HG02840 (cell line): ENCODE measurements around the gene NOP56.

Source experiments
- ATAC-seq: cut with Tn5 transposase; IDR thresholded peaks from one replicate; pipeline ENCODE4 v1.9.1; 2021; ENCODE audit warnings: mild to moderate bottlenecking, moderate library complexity, moderate number of reproducible peaks; ENCODE audit not compliant: unreplicated experiment, low FRiP score

The NOP56 gene, protein sequence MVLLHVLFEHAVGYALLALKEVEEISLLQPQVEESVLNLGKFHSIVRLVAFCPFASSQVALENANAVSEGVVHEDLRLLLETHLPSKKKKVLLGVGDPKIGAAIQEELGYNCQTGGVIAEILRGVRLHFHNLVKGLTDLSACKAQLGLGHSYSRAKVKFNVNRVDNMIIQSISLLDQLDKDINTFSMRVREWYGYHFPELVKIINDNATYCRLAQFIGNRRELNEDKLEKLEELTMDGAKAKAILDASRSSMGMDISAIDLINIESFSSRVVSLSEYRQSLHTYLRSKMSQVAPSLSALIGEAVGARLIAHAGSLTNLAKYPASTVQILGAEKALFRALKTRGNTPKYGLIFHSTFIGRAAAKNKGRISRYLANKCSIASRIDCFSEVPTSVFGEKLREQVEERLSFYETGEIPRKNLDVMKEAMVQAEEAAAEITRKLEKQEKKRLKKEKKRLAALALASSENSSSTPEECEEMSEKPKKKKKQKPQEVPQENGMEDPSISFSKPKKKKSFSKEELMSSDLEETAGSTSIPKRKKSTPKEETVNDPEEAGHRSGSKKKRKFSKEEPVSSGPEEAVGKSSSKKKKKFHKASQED

GRCh38 chr20:2651772-2652723 is at the start of gene NOP56:
Gene NOP56 (plus strand): TSS chr20:2652632. CDS start chr20:2652661, 29 bp downstream.
- peak; percentile 71 for ATAC-seq

DNA sequence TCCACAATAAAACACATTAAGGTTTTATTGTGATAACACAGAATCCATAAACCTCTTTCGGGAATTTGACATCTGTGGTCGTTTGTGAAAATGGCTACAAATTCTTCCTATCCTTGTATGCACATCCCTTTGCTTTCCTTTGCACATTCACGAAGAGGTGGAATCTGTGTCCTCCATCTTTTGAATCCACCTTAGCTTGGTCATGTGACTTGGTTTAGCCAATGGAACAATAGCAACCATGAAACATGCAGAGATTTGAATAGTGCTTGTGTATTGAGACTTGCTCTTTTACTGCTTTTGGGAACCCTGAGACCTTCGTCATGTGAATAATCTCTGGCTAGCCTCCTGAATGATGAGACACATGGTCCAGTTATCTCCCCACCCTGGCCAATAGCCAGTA is 49.7 kb upstream of the NOP56 start:
- ATAC-seq: no peak

GRCh38 chr20:2603816-2604505 is 48.5 kb upstream of the NOP56 start:
- no peak for ATAC-seq

DNA sequence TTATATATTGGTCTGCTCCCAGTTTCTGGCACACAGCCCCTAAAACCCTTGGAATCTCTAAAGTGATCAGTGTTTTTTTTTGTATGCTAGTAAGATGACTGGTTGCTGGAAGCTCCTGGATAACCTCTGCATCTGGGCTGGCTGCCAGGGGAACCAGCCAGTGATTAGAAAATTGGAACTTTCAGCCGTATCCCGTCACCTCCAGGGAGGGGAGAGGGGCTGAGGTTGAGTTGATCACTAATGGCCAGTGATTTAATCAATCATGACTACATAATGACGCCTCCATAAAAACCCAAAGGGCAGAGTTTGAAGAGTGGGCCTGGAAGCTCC is 48.0 kb upstream of the NOP56 start:
- no peak for ATAC-seq

- ATAC-seq: no peak
Measured at GRCh38 chr20:2606507-2607006, 45.9 kb upstream of the NOP56 start.

DNA sequence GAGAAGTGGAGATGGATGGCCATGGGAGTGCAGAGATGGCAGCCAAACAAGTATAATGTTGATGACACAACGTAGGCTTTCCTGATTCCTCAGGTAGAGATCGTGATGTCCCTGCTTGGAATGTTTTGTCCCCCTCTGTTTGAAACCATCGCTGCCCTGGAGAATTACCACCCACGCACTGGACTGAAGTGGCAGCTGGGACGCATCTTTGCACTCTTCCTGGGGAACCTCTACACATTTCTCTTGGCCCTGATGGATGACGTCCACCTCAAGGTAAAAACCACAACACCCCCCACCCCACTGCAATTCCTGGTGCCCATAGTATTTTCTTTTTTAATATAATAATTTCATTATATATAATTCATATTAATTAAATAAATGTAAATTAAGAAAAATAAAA is 42.1 kb upstream of the NOP56 start:
- ATAC-seq: no peak

GRCh38 chr20:2610941-2611720 is 41.3 kb upstream of the NOP56 start:
- ATAC-seq: no peak

DNA sequence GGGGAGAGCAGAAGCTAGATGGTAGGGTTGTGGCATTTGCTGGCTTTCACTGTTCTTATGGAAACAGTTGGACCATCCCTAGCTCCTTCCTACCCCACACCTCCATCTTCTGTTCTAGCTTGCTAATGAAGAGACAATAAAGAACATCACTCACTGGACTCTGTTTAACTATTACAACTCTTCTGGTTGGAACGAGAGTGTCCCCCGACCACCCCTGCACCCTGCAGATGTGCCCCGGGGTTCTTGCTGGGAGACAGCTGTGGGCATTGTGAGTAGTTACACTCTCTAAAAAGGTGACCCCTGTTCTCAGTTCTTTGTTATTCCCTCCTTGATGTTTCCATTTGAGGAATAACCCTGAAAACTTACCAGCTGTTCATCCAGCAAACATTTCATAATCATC is 40.4 kb upstream of the NOP56 start:
- ATAC-seq: no peak

DNA sequence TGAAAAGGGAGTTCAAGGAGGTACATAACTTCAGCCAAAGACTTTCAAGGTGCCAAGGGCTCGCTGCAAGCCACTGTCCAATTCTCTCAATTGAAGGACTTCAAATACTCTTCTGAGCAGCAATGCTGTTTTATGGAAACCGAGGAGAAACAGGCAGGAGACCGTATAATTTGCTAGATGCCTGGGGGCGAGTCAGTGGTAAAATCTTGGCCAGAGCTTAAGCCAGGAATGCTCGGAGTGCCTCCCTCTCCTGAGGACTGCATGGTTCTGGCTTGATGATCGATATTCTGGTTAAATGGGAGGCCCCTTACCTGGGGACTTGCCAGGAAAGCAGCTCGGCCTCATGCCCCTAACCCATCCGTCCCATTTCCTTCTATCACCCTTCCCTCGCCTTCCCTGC is 35.8 kb upstream of the NOP56 start:
- no peak for ATAC-seq

DNA sequence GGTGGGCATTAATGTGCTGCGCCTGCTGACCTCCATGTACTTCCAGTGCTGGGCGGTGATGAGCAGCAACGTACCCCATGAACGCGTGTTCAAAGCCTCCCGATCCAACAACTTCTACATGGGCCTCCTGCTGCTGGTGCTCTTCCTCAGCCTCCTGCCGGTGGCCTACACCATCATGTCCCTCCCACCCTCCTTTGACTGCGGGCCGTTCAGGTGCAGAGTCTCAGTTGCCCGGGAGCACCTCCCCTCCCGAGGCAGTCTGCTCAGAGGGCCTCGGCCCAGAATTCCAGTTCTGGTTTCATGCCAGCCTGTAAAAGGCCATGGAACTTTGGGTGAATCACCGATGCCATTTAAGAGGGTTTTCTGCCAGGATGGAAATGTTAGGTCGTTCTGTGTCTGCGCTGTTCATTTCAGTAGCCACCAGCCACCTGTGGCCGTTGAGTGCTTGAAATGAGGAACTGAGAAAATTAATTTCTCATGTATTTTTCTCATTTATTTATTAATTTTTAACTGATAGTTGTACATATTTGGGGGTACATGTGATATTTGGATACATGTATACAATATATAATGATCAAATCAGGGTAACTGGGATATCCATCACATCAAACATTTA is 35.2 kb upstream of the NOP56 start:
- no peak for ATAC-seq

DNA sequence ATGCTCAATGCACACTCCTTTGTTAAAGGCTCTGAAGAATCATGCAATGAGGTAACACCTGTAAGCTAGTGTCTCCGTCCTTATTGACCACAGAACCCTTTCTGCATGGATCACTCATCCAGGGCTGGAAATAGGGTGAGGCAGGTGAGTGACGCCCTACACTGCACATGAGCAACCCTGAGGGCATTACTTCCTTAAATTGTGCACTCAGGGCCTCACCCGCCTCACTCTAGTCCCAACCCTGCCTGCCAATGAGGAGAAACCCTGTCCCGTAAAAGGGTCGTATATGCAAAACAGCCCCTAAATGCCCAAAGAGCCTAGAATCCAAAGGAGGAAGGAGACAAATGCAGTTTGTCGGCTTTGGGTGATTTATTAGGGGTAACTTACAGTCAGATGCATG is 33.6 kb upstream of the NOP56 start:
- no peak for ATAC-seq

GRCh38 chr20:2619337-2619736 is 33.1 kb upstream of the NOP56 start:
- no peak for ATAC-seq

GRCh38 chr20:2619961-2620595 is 32.4 kb upstream of the NOP56 start:
- no peak for ATAC-seq

GRCh38 chr20:2624190-2624589 is 28.2 kb upstream of the NOP56 start:
- ATAC-seq: no peak

DNA sequence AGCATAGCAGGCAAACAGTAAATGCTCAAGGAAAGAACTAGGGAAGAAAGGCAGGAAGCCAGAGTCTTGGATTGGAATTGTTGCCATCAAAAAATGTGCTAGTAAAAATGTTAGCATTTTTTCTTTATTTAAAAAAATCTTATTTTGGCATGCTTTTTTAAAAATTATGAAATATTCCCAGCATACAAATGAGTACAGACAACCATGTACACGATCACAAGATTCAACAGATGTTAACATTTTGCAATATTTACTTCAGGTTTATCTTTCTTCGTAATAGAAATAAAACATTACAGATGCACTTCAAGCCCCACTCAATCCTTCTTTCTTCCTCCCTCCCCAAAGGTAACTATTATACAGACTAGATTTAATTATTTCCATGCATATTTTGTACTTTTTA is 27.4 kb upstream of the NOP56 start:
- ATAC-seq: no peak

GRCh38 chr20:2626853-2627541 is 25.4 kb upstream of the NOP56 start:
- no peak for ATAC-seq

- no peak for ATAC-seq
Measured at GRCh38 chr20:2631228-2631627, 21.2 kb upstream of the NOP56 start.

DNA sequence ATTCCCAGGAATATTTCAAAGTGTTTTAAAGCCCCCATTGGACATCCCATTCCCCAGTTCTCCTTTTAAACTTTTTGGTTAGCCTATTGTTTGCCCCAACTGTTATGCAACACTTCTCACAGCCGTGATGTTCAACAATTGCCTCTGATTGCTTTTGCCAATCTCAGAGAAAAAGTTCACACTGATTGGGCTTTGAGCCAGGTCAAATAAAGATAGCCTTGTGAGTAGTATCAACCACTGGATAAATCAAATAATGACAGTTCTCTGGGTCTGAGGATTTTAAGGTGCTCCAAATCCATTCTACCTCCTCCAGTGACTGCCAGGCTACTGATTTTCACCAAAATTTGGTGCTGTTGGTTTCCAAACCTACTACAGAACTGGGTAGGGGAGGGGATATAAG is 19.1 kb upstream of the NOP56 start:
- ATAC-seq: no peak
